Heart left ventricle (tissue), 13 donors: ENCODE measurements around the gene DTWD2.

ENCODE experiments used
- CTCF ChIP-seq, 12 donors: fragments of 200-600 bp; sonication (generic) in 4 of 12; IDR thresholded peaks; one replicate each; pipeline versions ENCODE4 v1.5.0 to v1.8.0; 2018 to 2022; ENCODE audit warnings: antibody characterized with exemption in 12 of 12, mild to moderate bottlenecking in 5 of 12
- POLR2A ChIP-seq, 2 donors: fragments of 450-650 bp; IDR thresholded peaks; one replicate each; pipeline ENCODE4 v1.6.1; 2017; ENCODE audit warnings: antibody characterized with exemption in 2 of 2, mild to moderate bottlenecking in 2 of 2, moderate library complexity in 2 of 2
- donor health status: ischemic (EF 13 %, LVEDD 7.1; RV severe dilation, severe dysfunction).
- donor health status: DM: no; HTN: yes; CAD: no.
- donor health status: DM: no; HTN: no; CAD: no.
- donor health status: ischemic (EF 25% LVEDD 6.9; RV normal size, moderate dysfunction).
- donor health status: ischemic (EF 25% LVEDD 5.7; RV mildly dilated, moderate dysfunction).
- donor health status: ischemic (EF 35%, LVEDD 5.7; RV mildly dilated, moderate dysfunction).
- donor health status: nonischemic (EF 11% LVEDD 7.7; RV severe dilation, severe dysfunction).
- donor health status: DM: yes; HTN: yes; CAD: no.
- donor health status: PGD.
- donor health status: ischemic (EF 29% LVEDD 5.4; RV normal size, mild dysfunction).
- donor health status: nonischemic (EF 23%, LVEDD 6.1; RV moderate dilation, normal function).

DNA sequence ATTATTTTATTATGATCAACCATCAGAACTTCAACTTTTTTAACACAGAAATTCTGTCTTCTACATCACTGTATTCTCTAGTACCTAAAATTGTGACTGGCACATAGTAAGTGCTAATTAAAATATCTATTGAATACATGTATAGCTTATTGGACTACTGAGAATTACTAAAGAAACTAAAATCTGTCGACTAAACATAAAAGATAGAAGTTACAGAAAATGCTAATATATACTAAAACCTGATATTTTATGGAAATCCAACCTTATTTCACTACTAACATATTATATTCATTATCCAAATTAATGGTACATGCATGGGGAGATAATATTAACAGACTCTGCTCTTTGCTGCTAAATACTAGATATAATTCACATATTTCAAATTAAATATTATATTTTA is 153.6 kb downstream of the DTWD2 start:
- TF ChIP-seq CTCF (IDR thresholded peaks at IDR 0.05) = no peak
- no peak for TF ChIP-seq POLR2A (IDR thresholded peaks at IDR 0.05)
